HCT116 (cell line): ENCODE results near the gene SLC24A1. TPM values are rescaled to one million over a fixed set of nuclear protein-coding genes. Genes with fewer than 3 reads are reported as not detected.

Experiments used
- ATAC-seq: fragments of 200-7000 bp; cut with Tn5 transposase; 2 replicates; pipeline ENCODE4 v1.9.1; 2020; ENCODE audit warnings: mild to moderate bottlenecking, moderate library complexity
- BruUV-seq: library from RNA; stranded (reverse); fragments of 400-500 nt; replicated peaks from 2 replicates; lab custom pipeline; 2021; lab: Mats Ljungman, UMichigan
- CTCF ChIA-PET: fragments of 300-600 bp; sonication (Branson Sonifier 250); formaldehyde crosslinking; loops from one replicate; lab custom pipeline; 2021; ENCODE audit warnings: antibody characterized with exemption; lab: Charles Lee
- POLR2A ChIA-PET: fragments of 300-600, 350-600 bp; sonication (Branson Sonifier 250); formaldehyde crosslinking; loops from one replicate; lab custom pipeline; 2021; ENCODE audit warnings: antibody characterized with exemption; lab: Charles Lee
- RAD21 ChIA-PET, 2 experiments: fragments of 300-600 bp; sonication (Branson Sonifier 250); formaldehyde crosslinking; loops; one replicate each; lab custom pipeline; 2023; ENCODE audit warnings: low total read pairs in 2 of 2; ENCODE audit not compliant: uncharacterized antibody in 2 of 2, unreplicated experiment in 2 of 2, low non-redundant PET in 1 of 2; lab: Charles Lee
- DNase-seq: peaks from one replicate; pipeline ENCODE4 v3.0.0-alpha.2; 2010; ENCODE audit warnings: low read depth, low spot score
- H2AFZ ChIP-seq: fragments of 200-600 bp; shearing (Covaris generic), sonication (generic); 2 replicates; pipeline ENCODE4 v1.6.1; 2017; ENCODE audit warnings: low read depth, mixed run types, mixed read lengths, antibody characterized with exemption, low read length; ENCODE audit not compliant: poor library complexity, severe bottlenecking
- H3K27ac ChIP-seq: 2 replicates; pipeline ENCODE4 v1.5.1; 2012; ENCODE audit warnings: low read depth, low read length
- H3K27me3 ChIP-seq: fragments of 200-600 bp; sonication (generic); 2 replicates; pipeline ENCODE4 v1.6.1; 2016; ENCODE audit warnings: mixed run types, low read length, mixed read lengths; ENCODE audit not compliant: insufficient read depth
- H3K36me3 ChIP-seq, 2 experiments: fragments of 200-500 bp in 1 of 2; fragments of 200-600 bp in 1 of 2; sonication (Bioruptor generic) in 1 of 2; sonication (generic) in 1 of 2; 2 replicates each; pipeline versions ENCODE4 v1.5.1 to v1.6.1; 2014 to 2016; ENCODE audit warnings: low read length in 2 of 2, inconsistent platforms in 1 of 2, mixed read lengths in 1 of 2, mixed run types in 1 of 2; ENCODE audit not compliant: insufficient read depth in 2 of 2, control insufficient read depth in 1 of 2
- H3K4me1 ChIP-seq, 2 experiments: fragments of 200-600 bp in 1 of 2; sonication (generic) in 1 of 2; 2 replicates each; pipeline versions ENCODE4 v1.5.1 to v1.6.1; 2012 to 2017; ENCODE audit warnings: low read length in 2 of 2, inconsistent platforms in 1 of 2, mild to moderate bottlenecking in 1 of 2, mixed read lengths in 1 of 2, mixed run types in 1 of 2, moderate library complexity in 1 of 2; ENCODE audit not compliant: insufficient read depth in 2 of 2, control insufficient read depth in 1 of 2
- H3K4me2 ChIP-seq: fragments of 200-600 bp; sonication (generic); 2 replicates; pipeline ENCODE4 v1.6.1; 2017; ENCODE audit warnings: mixed run types, low read length, mixed read lengths
- H3K4me3 ChIP-seq, 2 experiments: fragments of 200-600 bp in 1 of 2; sonication (generic) in 1 of 2; replicated peaks in 1 of 2; 2 replicates each; pipeline ENCODE4 v1.5.1; 2011 to 2016; ENCODE audit warnings: low read length in 2 of 2, control low read depth in 1 of 2, low read depth in 1 of 2, mild to moderate bottlenecking in 1 of 2, mixed read lengths in 1 of 2, mixed run types in 1 of 2
- H3K79me2 ChIP-seq: fragments of 200-600 bp; sonication (generic); 2 replicates; pipeline ENCODE4 v1.6.1; 2017; ENCODE audit warnings: mild to moderate bottlenecking, mixed run types, low read length, moderate library complexity, mixed read lengths; ENCODE audit not compliant: insufficient read depth
- H3K9ac ChIP-seq: fragments of 200-600 bp; sonication (generic); 2 replicates; pipeline ENCODE4 v1.6.1; 2016; ENCODE audit warnings: low read length, mixed read lengths
- H3K9me2 ChIP-seq: fragments of 200-600 bp; sonication (generic), shearing (Covaris generic); 2 replicates; pipeline ENCODE4 v1.6.1; 2017; ENCODE audit warnings: mixed run types, mild to moderate bottlenecking, moderate library complexity; ENCODE audit not compliant: insufficient read depth
- H3K9me3 ChIP-seq, 2 experiments: fragments of 200-500 bp in 1 of 2; fragments of 200-600 bp in 1 of 2; sonication (Bioruptor generic) in 1 of 2; sonication (generic) in 1 of 2; 2 replicates each; pipeline ENCODE4 v1.6.1; 2014 to 2017; ENCODE audit warnings: low read length in 2 of 2, mixed read lengths in 2 of 2, inconsistent platforms in 1 of 2, low read depth in 1 of 2, mild to moderate bottlenecking in 1 of 2, mixed run types in 1 of 2, moderate library complexity in 1 of 2; ENCODE audit not compliant: control insufficient read depth in 1 of 2, insufficient read depth in 1 of 2
- H4K20me1 ChIP-seq: fragments of 200-600 bp; sonication (generic), shearing (Covaris generic); 2 replicates; pipeline ENCODE4 v1.6.1; 2017; ENCODE audit warnings: mixed run types, mild to moderate bottlenecking, moderate library complexity; ENCODE audit not compliant: insufficient read depth
- ATF3 ChIP-seq: IDR thresholded peaks from 2 replicates; pipeline ENCODE4 v1.6.1; 2012
- CEBPB ChIP-seq: IDR thresholded peaks from 2 replicates; pipeline ENCODE4 v1.6.1; 2012; ENCODE audit warnings: low read depth
- CTCF ChIP-seq, 3 experiments: fragments of 200-600 bp in 1 of 3; sonication (generic) in 1 of 3; IDR thresholded peaks in 2 of 3; conservative IDR thresholded peaks in 1 of 3; 2 replicates each; pipeline ENCODE4 v1.5.1; 2012 to 2017; ENCODE audit warnings: low read depth in 2 of 3, low read length in 2 of 3, antibody characterized with exemption in 1 of 3, borderline replicate concordance in 1 of 3, control low read depth in 1 of 3, mild to moderate bottlenecking in 1 of 3, mixed read lengths in 1 of 3, mixed run types in 1 of 3, moderate library complexity in 1 of 3; ENCODE audit not compliant: insufficient read depth in 1 of 3
- ELF1 ChIP-seq: IDR thresholded peaks from 2 replicates; pipeline ENCODE4 v1.6.1; 2012; ENCODE audit warnings: low read depth, borderline replicate concordance
- FOSL1 ChIP-seq: IDR thresholded peaks from 2 replicates; pipeline ENCODE4 v1.6.1; 2012; ENCODE audit warnings: low read depth
- JUND ChIP-seq: IDR thresholded peaks from 2 replicates; pipeline ENCODE4 v1.6.1; 2012
- POLR2A ChIP-seq: IDR thresholded peaks from 2 replicates; pipeline ENCODE4 v1.7.0; 2011; ENCODE audit warnings: borderline replicate concordance; ENCODE audit not compliant: insufficient read depth, insufficient read length; ENCODE audit errors: extremely low read depth
- POLR2AphosphoS5 ChIP-seq: IDR thresholded peaks from 2 replicates; pipeline ENCODE4 v1.6.1; 2011; ENCODE audit warnings: mild to moderate bottlenecking, low read depth, low read length, moderate library complexity
- TCF7L2 ChIP-seq: IDR thresholded peaks from 2 replicates; pipeline ENCODE4 v1.7.0; 2011; ENCODE audit warnings: borderline replicate concordance, inconsistent platforms; ENCODE audit not compliant: insufficient read depth, insufficient read length; ENCODE audit errors: extremely low read depth
- YY1 ChIP-seq: IDR thresholded peaks from 2 replicates; pipeline ENCODE4 v1.6.1; 2011; ENCODE audit warnings: low read length, low read depth, moderate library complexity, mild to moderate bottlenecking; ENCODE audit not compliant: insufficient replicate concordance; ENCODE audit errors: extremely low read depth
- ZBTB33 ChIP-seq: IDR thresholded peaks from 2 replicates; pipeline ENCODE4 v1.6.1; 2011; ENCODE audit warnings: mild to moderate bottlenecking, low read length, moderate library complexity; ENCODE audit not compliant: insufficient replicate concordance; ENCODE audit errors: extremely low read depth
- ZFX ChIP-seq: fragments of 450-650 bp; IDR thresholded peaks from 2 replicates; pipeline ENCODE4 v1.6.1; 2017
- ZNF274 ChIP-seq: fragments of 200-500 bp; sonication (Bioruptor generic); IDR thresholded peaks from 2 replicates; pipeline ENCODE4 v1.6.1; 2014; ENCODE audit warnings: mild to moderate bottlenecking, low read depth, low read length, inconsistent platforms
- intact Hi-C: fragments of 100-400 bp; cut with micrococcal nuclease; formaldehyde crosslinking; loops from 2 replicates; pipeline ENCODE4 v1.10.0; 2022
- total RNA-seq: library from RNA; stranded (reverse); gene quantifications from one replicate; pipeline ENCODE4 v1.2.1, GENCODE V29; 2021; ENCODE audit not compliant: unreplicated experiment

The SLC24A1 gene
- total RNA-seq, 1 experiment from 2014 or later, result 15.9 TPM

- H3K9me2 ChIP-seq, result no peaks in the 10 kb centered on the region
- peaks cover 27 to 54% of the 10 kb centered on the region in 2 experiments for H3K36me3 ChIP-seq
- ChIA-PET RAD21 (interaction anchor here in 1 of 2 experiments (0.6 kb wide), 1 partner anchor 63 kb away, joined by 4 read pairs; no protein-coding TSS in a partner anchor), CTCF (no interaction called here), POLR2A (no interaction called here)
- DNase-seq (no peak), ATAC-seq (no peak; the same call in 1 of the 2 replicates)
- no peaks in the 10 kb centered on the region for H3K79me2 ChIP-seq
- H3K9me3 ChIP-seq, result no peaks in the 10 kb centered on the region
- no peak overlapping the region for H3K4me2 ChIP-seq
- H3K4me3 ChIP-seq, result no peak overlapping the region
- H3K27ac ChIP-seq, result no peak overlapping the region
- no peaks in the 10 kb centered on the region for H3K27me3 ChIP-seq
- no peak overlapping the region for H3K9ac ChIP-seq
- no peaks in the 10 kb centered on the region for H3K4me1 ChIP-seq
- H4K20me1 ChIP-seq, result no peaks in the 10 kb centered on the region
- no TSS peak for BruUV-seq
- TF ChIP-seq ZNF274 (no peak), ELF1 (no peak), ATF3 (no peak), ZFX (no peak), TCF7L2 (no peak), FOSL1 (no peak), POLR2AphosphoS5 (no peak), CTCF (IDR thresholded peaks at IDR 0.05 in 2 of 3, conservative IDR thresholded peaks at IDR 0.05 in 1 of 3; ENCODE audit: borderline replicate concordance in 1 of 3, insufficient read depth in 1 of 3, low read depth in 2 of 3, low read length in 2 of 3) (no peak), JUND (no peak), CEBPB (no peak), POLR2A (no peak), YY1 (no peak), ZBTB33 (no peak)
- intact Hi-C loops, result no loop called here
- no peak overlapping the region for H2AFZ ChIP-seq
These were observed 42.0 kb upstream of the SLC24A1 start for GRCh38 chr15:65579762-65580161.
